Liver (tissue), 9 donors: ENCODE results near the gene FMO1. TPM values are rescaled to one million over a fixed set of nuclear protein-coding genes. Genes with fewer than 3 reads are reported as not detected.
A peak's percentile ranks its signal among the peaks of the same experiment; 100 is the strongest.

Source experiments
- DNase-seq: peaks from one replicate; pipeline ENCODE4 v3.0.0-alpha.2; 2017; ENCODE audit warnings: low spot score
- H3K27ac ChIP-seq, 2 donors: one replicate each; pipeline ENCODE4 v1.7.0; 2013; ENCODE audit warnings: inconsistent platforms in 2 of 2, low read length in 2 of 2, control low read depth in 1 of 2, low read depth in 1 of 2, mild to moderate bottlenecking in 1 of 2
- H3K27me3 ChIP-seq, 4 donors: one replicate each; pipeline versions ENCODE4 v1.6.1 to v1.7.0; 2013; ENCODE audit warnings: low read length in 3 of 4, inconsistent platforms in 1 of 4, mild to moderate bottlenecking in 1 of 4, moderate library complexity in 1 of 4; ENCODE audit not compliant: control insufficient read depth in 4 of 4, insufficient read depth in 4 of 4
- H3K36me3 ChIP-seq, 4 donors: one replicate each; pipeline versions ENCODE4 v1.6.1 to v1.7.0; 2013; ENCODE audit warnings: low read length in 3 of 4, mild to moderate bottlenecking in 3 of 4, low read depth in 1 of 4, moderate library complexity in 1 of 4; ENCODE audit not compliant: control insufficient read depth in 4 of 4, insufficient read depth in 3 of 4
- H3K4me1 ChIP-seq, 4 donors: one replicate each; pipeline versions ENCODE4 v1.6.1 to v1.7.0; 2013; ENCODE audit warnings: low read length in 3 of 4, mild to moderate bottlenecking in 3 of 4, moderate library complexity in 1 of 4; ENCODE audit not compliant: control insufficient read depth in 4 of 4, insufficient read depth in 4 of 4
- H3K4me3 ChIP-seq, 3 donors: one replicate each; pipeline versions ENCODE4 v1.6.1 to v1.7.0; 2013; ENCODE audit warnings: low read length in 3 of 3, control low read depth in 1 of 3, low read depth in 1 of 3, mild to moderate bottlenecking in 1 of 3
- H3K9ac ChIP-seq, 2 donors: one replicate each; pipeline ENCODE4 v1.7.0; 2013; ENCODE audit warnings: low read length in 2 of 2, mild to moderate bottlenecking in 2 of 2, moderate library complexity in 2 of 2, control low read depth in 1 of 2, low read depth in 1 of 2
- H3K9me3 ChIP-seq, 4 donors: one replicate each; pipeline versions ENCODE4 v1.6.1 to v1.7.0; 2013; ENCODE audit warnings: low read length in 3 of 4; ENCODE audit not compliant: control insufficient read depth in 4 of 4
- CTCF ChIP-seq: fragments of 150-350 bp; IDR thresholded peaks from 2 replicates; pipeline ENCODE4 v1.5.1; 2017; ENCODE audit warnings: improper control_type of control experiment, low read depth, low read length; ENCODE audit not compliant: missing input control
- FOXA2 ChIP-seq: IDR thresholded peaks from 2 replicates; pipeline ENCODE4 v1.6.1; 2016; ENCODE audit warnings: antibody characterized with exemption
- HNF4A ChIP-seq, 2 donors: conservative IDR thresholded peaks; 2 replicates each; pipeline ENCODE4 v1.6.1; 2016; ENCODE audit warnings: antibody characterized with exemption in 2 of 2, mild to moderate bottlenecking in 2 of 2
- JUND ChIP-seq, 2 donors: IDR thresholded peaks; 2 replicates each; pipeline ENCODE4 v1.6.1; 2016; ENCODE audit warnings: antibody characterized with exemption in 2 of 2
- NR2F2 ChIP-seq: IDR thresholded peaks from 2 replicates; pipeline ENCODE4 v1.6.1; 2016; ENCODE audit warnings: antibody characterized with exemption
- REST ChIP-seq: IDR thresholded peaks from 2 replicates; pipeline ENCODE4 v1.6.1; 2016; ENCODE audit warnings: antibody characterized with exemption, mild to moderate bottlenecking
- RXRA ChIP-seq, 2 donors: IDR thresholded peaks; 2 replicates each; pipeline ENCODE4 v1.6.1; 2017 to 2018; ENCODE audit warnings: antibody characterized with exemption in 2 of 2, mild to moderate bottlenecking in 1 of 2
- SP1 ChIP-seq: IDR thresholded peaks from 2 replicates; pipeline ENCODE4 v1.6.1; 2018; ENCODE audit warnings: antibody characterized with exemption, mild to moderate bottlenecking
- ZBTB33 ChIP-seq: IDR thresholded peaks from 2 replicates; pipeline ENCODE4 v1.6.1; 2016; ENCODE audit warnings: antibody characterized with exemption
- WGBS: extraction: QIAGEN DNeasy Blood & Tissue Kit; methylation state at CpG from one replicate; pipeline ENCODE4 v1.1.7; 2013; 5-methylcytosine and 5-hydroxymethylcytosine counted together
- polyA plus RNA-seq, 2 donors: library from polyadenylated mRNA; stranded (reverse) in 1 of 2; unstranded in 1 of 2; fragments of 200-250 nt in 1 of 2; fragments of >200 nt in 1 of 2; fragmentation: Nextera tagmentation in 1 of 2; extraction: Ambion mirVana in 1 of 2; gene quantifications; one replicate each; pipeline versions ENCODE4 v1.2.1 to v1.2.3, GENCODE V29; 2013 to 2015
- total RNA-seq, 2 donors: library from RNA; depleted of rRNA; stranded (reverse); fragments of >200 nt; gene quantifications; one replicate each; pipeline ENCODE4 v1.2.3, GENCODE V29; 2014
- donor health status: healthy.
- donor health status: healthy.
- donor health status: healthy.
- donor health status: healthy.
- donor health status: healthy.

Gene FMO1
- total RNA-seq (10 to 100 TPM in 1 of 2 donors, under 1 TPM in 1; 0.33 to 26.3 TPM), polyA plus RNA-seq (under 1 TPM; 0.13 to 0.90 TPM)

- H3K4me1 ChIP-seq, result peaks cover 0 to 3% (median 3%) of the 10 kb centered on the region in 4 donors
- no peak for TF ChIP-seq ZBTB33
- TF ChIP-seq CTCF, result no peak
- peak in 1 of 2 donors; percentile 11 for TF ChIP-seq HNF4A (conservative IDR thresholded peaks at IDR 0.05)
- H3K9ac ChIP-seq, result no peak within 1 kb of the TSS
- H3K9me3 ChIP-seq, result no peaks in the 10 kb centered on the region
- H3K27ac ChIP-seq, result no peak within 1 kb of the TSS
- 47% methylated on average over 4 of the region's 4 CpGs for WGBS
- no peak for DNase-seq
- H3K4me3 ChIP-seq, result no peak within 1 kb of the TSS
- H3K27me3 ChIP-seq, result no peaks in the 10 kb centered on the region
- no peaks in the 10 kb centered on the region for H3K36me3 ChIP-seq
Observed at GRCh38 chr1:171248302-171248701, at the start of gene FMO1. Gene FMO1 (plus strand): TSS chr1:171248494. CDS start chr1:171258088, 9,594 bp downstream.

- no peak overlapping the region for H3K4me3 ChIP-seq
- no peak for TF ChIP-seq REST
- H3K4me1 ChIP-seq, result peaks cover 0 to 2% (median 1%) of the 10 kb centered on the region in 4 donors
- H3K9me3 ChIP-seq, result no peaks in the 10 kb centered on the region
- no peak for DNase-seq
- no peaks in the 10 kb centered on the region for H3K36me3 ChIP-seq
- no peaks in the 10 kb centered on the region for H3K27me3 ChIP-seq
- H3K9ac ChIP-seq, result no peak overlapping the region
- WGBS, result 94% methylated on average over 5 of the region's 5 CpGs
- H3K27ac ChIP-seq, result no peak overlapping the region
Observed at GRCh38 chr1:171204296-171204695, 44.0 kb upstream of the FMO1 start.

GRCh38 chr1:171206204-171206977 is 41.9 kb upstream of the FMO1 start:
- DNase-seq, result no peak
- Histone ChIP-seq H3K36me3 (no peaks in the 10 kb centered on the region), H3K27me3 (no peaks in the 10 kb centered on the region), H3K4me3 (no peak overlapping the region), H3K27ac (no peak overlapping the region), H3K9me3 (no peaks in the 10 kb centered on the region), H3K4me1 (peaks cover 2 to 11% (median 8%) of the 10 kb centered on the region in 4 donors), H3K9ac (no peak overlapping the region)
- WGBS, result 84% methylated on average over 3 of the region's 3 CpGs
- TF ChIP-seq NR2F2, result no peak
- TF ChIP-seq FOXA2, result no peak
- TF ChIP-seq ZBTB33, result no peak
- TF ChIP-seq SP1, result no peak
- TF ChIP-seq REST, result no peak
- TF ChIP-seq JUND (IDR thresholded peaks at IDR 0.05), result no peak
- TF ChIP-seq RXRA (IDR thresholded peaks at IDR 0.05), result no peak
